MM.1S (cell line): ENCODE results near the gene VAV3.

Experiments
- DNase-seq: peaks from one replicate; pipeline ENCODE4 v3.0.0-alpha.2; 2015
- H2AFZ ChIP-seq: fragments of 300-600 bp; sonication (generic); 2 replicates; pipeline ENCODE4 v1.6.0; 2016; ENCODE audit warnings: antibody characterized with exemption, low read length
- H3F3A ChIP-seq: fragments of 300-600 bp; sonication (generic); 2 replicates; pipeline ENCODE4 v1.6.1; 2016; ENCODE audit warnings: mild to moderate bottlenecking, antibody characterized with exemption, low read length, moderate library complexity, mixed read lengths; ENCODE audit not compliant: insufficient read depth
- H3K27ac ChIP-seq: fragments of 300-600 bp; sonication (generic); 2 replicates; pipeline ENCODE4 v1.5.1; 2016; ENCODE audit warnings: mild to moderate bottlenecking, low read length
- H3K27me3 ChIP-seq: fragments of 300-600 bp; sonication (generic); replicated peaks from 2 replicates; pipeline ENCODE4 v1.6.0; 2016; ENCODE audit warnings: low read length; ENCODE audit not compliant: insufficient read depth
- H3K36me3 ChIP-seq: fragments of 300-600 bp; sonication (generic); replicated peaks from 2 replicates; pipeline ENCODE4 v1.6.1; 2016; ENCODE audit warnings: mild to moderate bottlenecking, low read length, mixed read lengths; ENCODE audit not compliant: insufficient read depth
- H3K4me1 ChIP-seq: fragments of 300-600 bp; sonication (generic); 2 replicates; pipeline ENCODE4 v1.6.1; 2016; ENCODE audit warnings: low read length, mixed read lengths
- H3K4me2 ChIP-seq: fragments of 300-600 bp; sonication (generic); 2 replicates; pipeline ENCODE4 v1.6.0; 2016; ENCODE audit warnings: low read depth, low read length
- H3K4me3 ChIP-seq: fragments of 300-600 bp; sonication (generic); 2 replicates; pipeline ENCODE4 v1.5.1; 2016; ENCODE audit warnings: low read length, mixed read lengths
- H3K79me2 ChIP-seq: fragments of 300-600 bp; sonication (generic); 2 replicates; pipeline ENCODE4 v1.6.1; 2016; ENCODE audit warnings: mixed run types, low read length, mixed read lengths
- H3K9ac ChIP-seq: fragments of 300-600 bp; sonication (generic); 2 replicates; pipeline ENCODE4 v1.6.1; 2016; ENCODE audit warnings: low read length, mixed read lengths
- H3K9me2 ChIP-seq: fragments of 300-600 bp; sonication (generic); replicated peaks from 2 replicates; pipeline ENCODE4 v1.6.1; 2016; ENCODE audit warnings: mild to moderate bottlenecking, low read length, mixed read lengths; ENCODE audit not compliant: insufficient read depth
- H3K9me3 ChIP-seq: fragments of 300-600 bp; sonication (generic); replicated peaks from 2 replicates; pipeline ENCODE4 v1.6.1; 2016; ENCODE audit warnings: mild to moderate bottlenecking, low read length, mixed read lengths; ENCODE audit not compliant: insufficient read depth
- H4K20me1 ChIP-seq: fragments of 300-600 bp; sonication (generic); 2 replicates; pipeline ENCODE4 v1.6.1; 2016; ENCODE audit warnings: mild to moderate bottlenecking, low read length, moderate library complexity, mixed read lengths; ENCODE audit not compliant: insufficient read depth
- CTCF ChIP-seq: fragments of 300-600 bp; sonication (generic); IDR thresholded peaks from 2 replicates; pipeline ENCODE4 v1.5.1; 2016; ENCODE audit warnings: antibody characterized with exemption, low read length, mixed read lengths
- EZH2 ChIP-seq: fragments of 300-600 bp; sonication (generic); optimal IDR thresholded peaks from 2 replicates; pipeline ENCODE3; 2017; ENCODE audit warnings: low read depth, mild to moderate bottlenecking, antibody characterized with exemption, low read length, mixed read lengths
- EZH2phosphoT487 ChIP-seq: fragments of 300-600 bp; sonication (generic); IDR thresholded peaks from 2 replicates; pipeline ENCODE4 v1.6.1; 2018; ENCODE audit warnings: antibody characterized with exemption, low read length

The VAV3 gene

GRCh38 chr1:107803579-107803978 is 161.4 kb downstream of the VAV3 start:
- Histone ChIP-seq H3K9me2 (no peaks in the 10 kb centered on the region), H3K4me2 (peak overlapping the region; percentile 62; the same call in 1 of the 2 replicates), H3K9ac (no peak overlapping the region), H3K79me2 (no peaks in the 10 kb centered on the region), H3K4me1 (peaks cover 26% of the 10 kb centered on the region), H3K36me3 (no peaks in the 10 kb centered on the region), H3F3A (no peaks in the 10 kb centered on the region), H3K27ac (peak overlapping the region; percentile 63; the same call in 1 of the 2 replicates), H2AFZ (no peak overlapping the region), H3K27me3 (no peaks in the 10 kb centered on the region), H4K20me1 (no peaks in the 10 kb centered on the region), H3K9me3 (no peaks in the 10 kb centered on the region), H3K4me3 (no peak overlapping the region)
- TF ChIP-seq EZH2phosphoT487 (no peak), EZH2 (no peak), CTCF (no peak)
- no peak for DNase-seq

- Histone ChIP-seq H3K4me3 (no peak overlapping the region), H3K4me2 (no peak overlapping the region), H4K20me1 (no peaks in the 10 kb centered on the region), H3K9ac (no peak overlapping the region), H3F3A (no peaks in the 10 kb centered on the region), H2AFZ (no peak overlapping the region), H3K27ac (no peak overlapping the region), H3K79me2 (no peaks in the 10 kb centered on the region), H3K27me3 (no peaks in the 10 kb centered on the region), H3K9me2 (no peaks in the 10 kb centered on the region), H3K36me3 (no peaks in the 10 kb centered on the region), H3K9me3 (no peaks in the 10 kb centered on the region), H3K4me1 (peaks cover 26% of the 10 kb centered on the region)
- DNase-seq, result no peak
- no peak for TF ChIP-seq EZH2
- TF ChIP-seq EZH2phosphoT487, result no peak
- no peak for TF ChIP-seq CTCF
These were observed 162.3 kb downstream of the VAV3 start for GRCh38 chr1:107802654-107803053.

- Histone ChIP-seq H3K36me3 (no peaks in the 10 kb centered on the region), H3K4me2 (peak overlapping the region; percentile 37; the same call in 1 of the 2 replicates), H3K79me2 (no peaks in the 10 kb centered on the region), H3F3A (no peaks in the 10 kb centered on the region), H3K4me3 (no peak overlapping the region), H3K27ac (peak overlapping the region; percentile 52; the same call in 1 of the 2 replicates), H3K4me1 (peaks cover 12% of the 10 kb centered on the region), H3K9ac (no peak overlapping the region), H2AFZ (no peak overlapping the region), H3K27me3 (no peaks in the 10 kb centered on the region), H3K9me2 (no peaks in the 10 kb centered on the region), H3K9me3 (no peaks in the 10 kb centered on the region), H4K20me1 (no peaks in the 10 kb centered on the region)
- no peak for TF ChIP-seq EZH2
- no peak for TF ChIP-seq CTCF
- no peak for TF ChIP-seq EZH2phosphoT487
- DNase-seq, result peak; percentile 79
These were observed 169.0 kb downstream of the VAV3 start for GRCh38 chr1:107795994-107796393.
